SK-N-MC (cell line): ENCODE measurements around the gene KIAA1755.

ENCODE experiments used
- EZH2 ChIP-seq: fragments of 200-600 bp; sonication (generic); IDR thresholded peaks from one replicate; pipeline ENCODE4 v1.6.1; 2017; ENCODE audit warnings: antibody characterized with exemption
- POLR2AphosphoS5 ChIP-seq: IDR thresholded peaks from 2 replicates; pipeline ENCODE4 v1.6.1; 2012; ENCODE audit warnings: mild to moderate bottlenecking, low read depth, low read length, borderline replicate concordance

GRCh38 chr20:38278131-38278530, 17.6 kb upstream of the KIAA1755 start:
- no peak for TF ChIP-seq POLR2AphosphoS5
- TF ChIP-seq EZH2 = no peak
